Stimulated activated CD4-positive, alpha-beta T cell treated with anti-CD3 and anti-CD28 coated beads, Interleukin-4, amount 100 ng/mL, for 24 hours (primary cell): ENCODE data around the gene GRID1.
"Not testable (repeated sequence)": the region's sequence is repeated elsewhere in the genome, so short reads cannot be mapped to it uniquely, and the experiment has no call there.

ENCODE experiments used
- DNase-seq: peaks from one replicate; pipeline ENCODE4 v3.0.0-alpha.2; 2020

Gene GRID1

GRCh38 chr10:85961479-85962067, 405.0 kb downstream of the GRID1 start:
- no peak for DNase-seq

- DNase-seq = no peak
These were observed 405.5 kb downstream of the GRID1 start for GRCh38 chr10:85961073-85961472.

GRCh38 chr10:85959239-85959638, 407.4 kb downstream of the GRID1 start:
- DNase-seq = no peak

DNA sequence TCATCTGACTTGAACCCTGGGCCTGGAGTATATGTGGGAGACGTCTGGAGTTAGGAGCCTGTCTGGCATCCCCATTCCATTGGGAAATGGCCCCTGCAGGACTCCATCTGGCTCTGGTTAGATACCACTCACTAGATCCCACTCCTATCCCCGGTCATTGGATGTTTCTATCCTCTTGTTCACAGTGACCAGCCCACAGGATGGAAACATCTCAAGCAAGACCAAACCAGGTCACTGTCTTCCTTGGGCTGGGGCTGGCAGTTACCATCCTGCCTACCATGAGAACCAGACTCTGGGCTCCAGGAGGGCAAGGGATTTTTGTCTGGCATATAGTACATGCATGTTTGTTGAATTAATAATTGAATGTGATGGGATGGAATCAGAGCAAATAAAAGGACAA, 415.7 kb downstream of the GRID1 start:
- no peak for DNase-seq

DNA sequence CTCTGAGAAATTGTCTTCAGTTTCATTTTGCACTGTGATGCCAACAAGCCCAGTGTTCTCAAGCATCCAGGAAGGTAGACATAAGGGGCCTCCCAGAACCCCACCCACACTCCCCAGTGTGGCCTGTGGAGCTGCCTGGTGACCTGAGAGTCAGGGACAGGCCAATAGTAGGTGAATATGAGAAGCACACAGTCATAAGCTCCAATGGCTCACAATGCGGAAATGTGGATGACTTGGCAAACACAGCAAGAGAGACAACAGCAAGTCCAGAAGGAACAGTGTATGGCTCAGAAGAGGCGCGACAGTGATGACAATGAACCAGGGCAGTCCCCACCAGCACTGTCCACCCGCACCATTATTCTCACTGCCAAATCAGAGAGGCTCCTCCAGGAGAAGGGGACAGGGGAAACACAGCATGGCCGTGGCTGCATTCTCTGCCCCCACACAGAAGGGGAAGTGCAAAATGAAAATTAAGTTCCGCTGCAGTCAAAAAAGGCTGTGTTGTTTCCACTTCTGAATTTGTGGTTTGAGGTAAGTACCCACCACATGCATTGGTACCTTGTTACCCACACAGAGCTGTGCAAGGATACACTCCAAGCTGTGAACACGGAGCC, 419.8 kb downstream of the GRID1 start:
- DNase-seq = no peak

GRCh38 chr10:85936161-85936560, 430.4 kb downstream of the GRID1 start:
- no peak for DNase-seq

DNA sequence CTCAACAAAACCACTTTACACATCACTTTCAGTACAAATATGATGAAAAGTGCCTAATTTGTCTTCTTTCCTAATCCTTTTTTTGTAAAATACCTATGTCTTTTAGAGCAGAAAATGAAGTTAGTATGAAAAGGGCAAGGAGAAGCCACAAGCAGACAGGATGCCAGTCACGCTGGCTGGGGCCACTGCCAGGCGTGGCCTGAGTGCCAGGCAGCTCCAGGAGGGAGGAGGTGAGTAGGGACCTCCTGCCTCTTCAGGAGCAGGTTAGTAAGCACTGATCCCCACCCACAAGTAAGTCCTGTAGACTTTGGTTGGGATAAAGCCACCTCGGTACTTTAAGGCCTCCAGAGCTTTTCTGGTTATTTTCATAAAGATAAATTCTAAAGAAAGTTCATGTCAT, 432.0 kb downstream of the GRID1 start:
- no peak for DNase-seq

DNA sequence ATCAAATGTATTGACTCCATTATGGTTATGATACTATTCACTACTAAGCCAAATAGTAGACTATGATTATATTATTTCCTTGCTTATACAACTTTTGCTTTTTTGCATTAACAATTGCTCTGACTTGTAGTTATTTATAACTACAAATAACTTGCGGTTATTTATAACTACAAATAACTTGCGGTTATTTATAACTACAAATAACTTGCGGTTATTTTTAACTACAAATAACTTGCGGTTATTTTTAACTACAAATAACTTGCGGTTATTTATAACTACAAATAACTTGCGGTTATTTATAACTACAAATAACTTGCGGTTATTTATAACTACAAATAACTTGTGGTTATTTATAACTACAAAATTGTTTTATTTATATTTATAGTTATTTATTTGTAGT, 436.6 kb downstream of the GRID1 start:
- DNase-seq = not testable (repeated sequence)

- no peak for DNase-seq
These were observed 438.5 kb downstream of the GRID1 start for GRCh38 chr10:85927952-85928665.

- no peak for DNase-seq
These were observed 439.6 kb downstream of the GRID1 start for GRCh38 chr10:85926986-85927385.

DNA sequence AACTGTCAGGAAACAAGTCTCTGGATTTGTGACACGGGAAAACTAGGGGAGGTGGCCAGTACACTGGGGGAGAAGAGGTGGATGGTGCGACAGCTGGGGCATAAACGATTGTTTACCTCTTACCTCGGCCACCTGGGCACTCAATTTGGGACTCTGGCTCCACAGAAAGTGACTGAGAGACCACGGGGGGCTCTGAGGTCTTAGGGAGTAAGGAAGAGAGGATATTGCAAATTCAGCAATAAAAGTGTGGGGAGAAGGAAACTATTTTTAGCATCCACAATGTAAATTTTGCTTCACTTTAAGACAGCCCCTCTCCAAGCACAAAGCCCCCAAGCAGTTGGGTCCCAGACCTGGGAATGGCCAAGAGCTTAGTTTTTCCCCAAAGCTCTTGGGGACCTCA, 440.5 kb downstream of the GRID1 start:
- no peak for DNase-seq

DNA sequence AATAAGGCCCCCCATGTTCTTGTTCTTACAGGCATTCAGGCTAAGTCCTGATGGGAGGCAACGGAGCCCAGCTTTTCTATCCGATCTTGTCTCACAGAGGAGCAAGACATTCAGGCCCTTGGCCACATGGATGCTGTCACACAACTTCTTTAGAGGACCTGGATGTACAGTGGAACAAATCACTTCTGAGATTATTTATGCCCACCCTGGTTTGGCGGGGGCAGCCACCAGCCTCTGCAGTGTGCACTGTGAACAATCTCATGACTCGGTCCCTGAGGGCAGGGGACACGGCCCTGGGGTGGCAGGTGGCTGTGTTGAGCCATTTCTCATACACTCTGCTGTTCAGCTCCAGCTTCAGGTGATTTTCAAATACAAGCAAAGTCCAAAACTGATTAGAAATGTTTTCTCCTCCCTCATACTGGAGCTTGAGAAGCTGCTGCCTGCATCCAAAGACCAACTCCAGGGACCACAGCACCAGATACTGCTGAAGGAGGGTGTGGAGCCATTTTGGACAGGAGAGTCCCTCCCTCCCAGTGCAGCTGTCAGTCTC, 441.3 kb downstream of the GRID1 start:
- no peak for DNase-seq

DNA sequence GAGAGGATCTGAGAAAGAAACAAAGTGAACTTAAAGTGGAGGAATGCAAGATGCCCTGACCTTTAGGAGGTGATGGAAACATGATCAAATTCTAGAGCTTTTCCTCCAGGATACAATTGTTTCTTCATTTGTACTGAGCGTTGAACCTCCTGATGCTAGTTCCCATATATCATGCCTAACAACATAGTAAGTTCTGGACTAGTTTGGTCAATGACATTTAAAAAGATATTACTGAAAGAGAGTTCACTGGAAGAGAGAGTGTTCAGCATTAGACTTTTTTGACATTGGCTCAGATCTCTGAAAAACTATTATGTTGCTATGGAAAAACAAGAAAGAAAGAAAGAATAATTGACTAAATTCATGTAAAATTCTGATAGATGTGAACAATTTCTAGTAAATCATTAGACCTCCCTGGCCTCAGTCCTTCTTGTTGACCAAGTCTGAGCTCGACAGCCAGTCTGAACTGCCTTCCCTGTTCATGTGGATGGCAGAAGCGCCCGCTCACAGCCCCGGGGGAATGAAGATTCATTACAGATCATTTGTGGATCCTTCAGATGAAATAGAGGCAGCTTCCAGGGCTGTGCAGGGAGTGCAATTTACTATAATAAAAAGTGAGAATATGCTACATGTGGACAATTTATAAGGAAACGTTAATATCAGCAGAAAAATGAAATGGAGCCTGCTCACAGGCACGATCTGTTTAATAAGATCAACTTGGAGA, 442.1 kb downstream of the GRID1 start:
- no peak for DNase-seq

GRCh38 chr10:85922356-85923129, 444.1 kb downstream of the GRID1 start:
- no peak for DNase-seq

DNA sequence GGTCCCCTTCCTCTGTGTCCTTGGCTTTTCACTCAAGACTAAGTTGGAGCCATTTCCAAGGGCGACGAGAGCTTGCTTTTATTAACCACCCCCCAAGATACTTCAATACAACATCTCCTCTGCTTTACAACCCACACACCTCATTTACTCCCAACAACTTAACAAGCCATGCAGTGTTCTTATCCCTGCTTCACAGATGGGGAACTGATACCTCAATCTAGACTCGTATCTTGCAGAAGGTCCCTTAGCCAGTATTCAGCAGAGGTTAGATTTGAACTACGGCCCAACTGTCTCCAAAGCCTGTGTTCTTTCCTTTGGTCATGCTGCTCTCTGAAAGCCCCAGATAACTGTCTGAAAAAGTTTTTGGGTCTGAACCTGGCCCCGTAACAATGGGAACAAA, 444.8 kb downstream of the GRID1 start:
- DNase-seq = no peak

DNA sequence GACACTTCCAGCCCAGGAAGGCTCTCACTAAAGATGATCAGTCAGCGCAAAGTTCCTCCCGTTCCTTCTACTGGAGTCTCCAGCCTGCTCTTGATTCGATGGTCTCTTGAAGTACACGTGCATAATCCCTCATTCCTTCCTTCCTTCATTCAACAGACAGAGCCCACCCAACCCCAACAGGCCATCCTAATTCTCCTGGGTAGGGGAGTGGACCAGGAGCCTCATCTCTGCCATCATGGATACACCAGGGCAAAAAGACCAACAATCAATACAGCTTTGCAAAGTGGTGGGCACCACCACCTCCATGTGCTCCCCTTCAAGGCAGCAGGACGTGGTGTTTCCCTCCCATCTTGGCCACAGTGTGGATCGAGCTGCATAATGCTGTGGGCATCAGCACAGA, 446.3 kb downstream of the GRID1 start:
- DNase-seq = no peak

DNA sequence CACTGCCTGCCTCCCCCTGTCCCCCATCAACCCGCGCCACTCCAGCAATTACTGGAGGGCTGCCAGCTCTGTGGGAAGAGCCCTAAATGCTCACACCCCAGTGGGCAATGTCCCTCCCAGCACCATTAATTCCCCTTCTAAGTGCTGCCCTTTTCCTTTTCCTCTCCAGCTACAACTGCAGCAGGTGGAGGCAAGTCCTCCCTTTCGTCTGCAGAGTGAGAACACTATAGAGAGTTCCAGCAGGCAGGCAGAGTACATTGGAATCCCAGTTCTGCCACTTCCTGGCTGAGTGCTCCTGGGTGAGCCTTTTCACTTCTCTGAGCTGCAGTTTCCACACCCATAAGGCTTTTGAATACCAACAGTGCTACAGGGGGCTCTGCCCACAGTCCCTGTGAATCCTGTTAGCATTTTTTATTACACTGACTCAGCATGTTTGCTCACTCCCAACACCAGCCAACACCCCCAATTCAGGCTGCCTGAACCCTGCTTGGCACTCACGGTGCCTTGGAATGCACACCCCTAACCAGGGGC, 447.0 kb downstream of the GRID1 start:
- DNase-seq = no peak

DNA sequence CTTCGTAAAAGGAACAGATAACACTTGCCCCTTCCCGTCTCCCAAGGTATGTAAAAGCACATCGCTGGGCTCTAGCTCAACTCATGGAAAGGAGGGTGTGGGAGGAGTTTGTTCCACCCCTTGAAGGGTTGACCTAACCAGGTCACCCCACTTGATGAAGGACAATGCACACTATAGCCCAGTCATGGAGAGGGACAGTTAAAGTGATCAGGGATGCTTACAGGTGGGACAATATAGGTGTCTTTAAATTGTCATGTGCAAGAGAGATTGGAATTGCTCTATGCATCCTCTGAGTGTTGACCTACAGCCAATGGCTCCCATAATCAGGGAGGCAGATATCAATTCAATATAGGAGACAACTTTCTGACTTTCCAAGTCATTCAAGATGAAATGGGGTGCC, 448.2 kb downstream of the GRID1 start:
- no peak for DNase-seq

DNA sequence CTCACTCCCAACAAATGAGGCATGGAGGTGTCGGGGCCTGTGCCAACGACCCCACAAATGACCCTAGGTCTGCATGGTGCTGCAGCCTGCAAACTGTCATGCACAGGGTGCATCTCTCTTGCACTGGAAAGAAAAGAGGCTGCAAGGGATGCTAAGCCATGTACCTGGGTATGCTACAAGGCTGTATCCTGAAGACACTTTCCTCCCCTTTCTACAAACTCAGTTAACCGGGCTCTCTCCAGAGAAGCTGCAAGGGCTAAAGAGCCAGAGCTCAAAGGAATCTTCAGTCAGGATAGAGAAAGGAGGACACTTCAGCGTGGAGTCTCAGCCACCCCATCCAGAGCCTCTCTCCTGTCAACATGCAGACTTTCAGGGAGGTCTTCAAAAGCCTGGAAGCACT, 449.0 kb downstream of the GRID1 start:
- no peak for DNase-seq

DNA sequence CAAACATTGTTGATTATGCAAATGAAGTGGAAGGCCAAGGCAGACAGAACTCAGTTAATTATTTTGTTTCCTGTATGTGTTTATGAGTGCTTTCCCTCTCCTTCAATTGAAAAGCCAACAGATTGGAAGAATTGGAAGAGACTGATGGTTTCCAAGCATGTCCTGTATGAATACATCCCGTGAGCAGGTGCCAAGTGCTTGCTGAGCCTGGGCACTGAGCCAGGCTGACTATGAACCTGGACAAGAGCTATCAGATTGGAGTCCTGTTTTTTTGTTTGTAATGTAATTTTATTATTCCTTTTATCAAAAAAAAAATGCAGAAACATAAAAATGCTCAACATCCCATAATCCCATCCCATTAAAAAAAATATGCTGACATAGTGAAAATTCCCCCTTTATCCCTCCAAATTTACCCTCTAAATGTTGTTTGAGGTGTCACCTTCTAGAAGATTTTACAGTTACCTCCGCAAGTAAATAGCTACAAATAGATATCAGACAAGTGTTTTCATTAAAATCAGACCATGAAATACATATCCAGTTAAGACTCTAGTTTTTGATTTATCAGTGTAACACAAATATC, 449.5 kb downstream of the GRID1 start:
- DNase-seq = no peak

DNA sequence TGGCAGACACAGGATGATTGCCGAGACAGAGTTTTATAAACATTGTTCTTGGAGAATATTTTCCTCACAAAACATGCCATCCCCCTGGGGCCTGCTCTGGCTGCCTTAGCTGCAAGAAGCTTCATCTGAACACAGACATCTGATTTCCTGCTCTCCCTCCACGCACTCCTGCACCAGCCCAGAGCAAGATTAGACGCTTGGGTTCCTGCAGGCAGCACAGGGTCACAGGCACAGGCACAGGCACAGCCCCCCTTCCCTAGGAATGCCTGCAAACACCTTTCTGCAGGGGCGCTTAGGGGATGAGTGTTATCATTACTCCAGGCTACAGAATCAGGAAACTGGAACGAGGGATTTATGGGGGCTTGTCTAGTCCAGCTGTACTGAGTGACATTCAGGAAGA, 450.3 kb downstream of the GRID1 start:
- no peak for DNase-seq

DNA sequence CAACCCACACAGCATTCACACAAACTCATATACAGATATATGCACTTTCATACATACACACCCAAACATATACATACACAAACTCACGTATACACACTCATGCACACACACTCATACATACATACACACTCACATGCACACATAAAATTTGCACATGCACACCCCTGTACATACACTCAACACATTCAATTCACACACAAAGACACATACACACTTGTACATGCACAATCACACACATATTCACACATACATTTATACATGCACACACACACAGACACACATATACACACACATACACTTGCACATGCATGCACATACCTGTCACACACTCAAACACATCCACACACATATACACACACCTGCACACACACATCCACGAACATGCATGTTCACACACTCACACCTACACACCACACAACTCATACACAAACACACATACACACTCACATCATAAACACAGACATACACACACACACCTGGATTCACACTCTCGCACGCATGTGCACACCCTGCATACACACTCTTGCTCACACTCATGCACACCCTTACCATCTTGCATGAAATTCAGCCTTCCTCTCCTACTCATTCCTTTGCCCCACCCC, 451.2 kb downstream of the GRID1 start:
- no peak for DNase-seq
